ENCODE data around the gene SLC13A1.

Gene SLC13A1

GRCh38 chr7:123170333-123171246 lies 29.2 kb downstream of the SLC13A1 start:
- Histone ChIP-seq H3K4me1 (ENCODE audit: insufficient read depth, low read length) (no peaks in the 10 kb centered on the region), H3K9ac (ENCODE audit: low read depth, low read length) (no peak overlapping the region), H3K36me3 (ENCODE audit: insufficient read depth, low read length) (no peaks in the 10 kb centered on the region), H3K9me3 (ENCODE audit: control insufficient read depth, insufficient read depth, low read length) (no peaks in the 10 kb centered on the region)

GRCh38 chr7:123169065-123169464 lies 30.7 kb downstream of the SLC13A1 start:
- no peaks in the 10 kb centered on the region for H3K4me1 ChIP-seq (ENCODE audit: insufficient read depth, low read length)
- H3K9ac ChIP-seq (ENCODE audit: low read depth, low read length) = no peak overlapping the region
- no peaks in the 10 kb centered on the region for H3K36me3 ChIP-seq (ENCODE audit: insufficient read depth, low read length)

GRCh38 chr7:123157606-123158005 lies 42.2 kb downstream of the SLC13A1 start:
- Histone ChIP-seq H3K9me3 (ENCODE audit: control insufficient read depth, insufficient read depth, low read length) (no peaks in the 10 kb centered on the region), H3K36me3 (ENCODE audit: insufficient read depth, low read length) (no peaks in the 10 kb centered on the region), H3K9ac (ENCODE audit: low read depth, low read length) (no peak overlapping the region), H3K4me1 (ENCODE audit: insufficient read depth, low read length) (no peaks in the 10 kb centered on the region)

More at GRCh38 chr7:123169065-123169464, 30.7 kb downstream of the SLC13A1 start:
- no peaks in the 10 kb centered on the region for H3K9me3 ChIP-seq (ENCODE audit: control insufficient read depth, insufficient read depth, low read length)

DNA sequence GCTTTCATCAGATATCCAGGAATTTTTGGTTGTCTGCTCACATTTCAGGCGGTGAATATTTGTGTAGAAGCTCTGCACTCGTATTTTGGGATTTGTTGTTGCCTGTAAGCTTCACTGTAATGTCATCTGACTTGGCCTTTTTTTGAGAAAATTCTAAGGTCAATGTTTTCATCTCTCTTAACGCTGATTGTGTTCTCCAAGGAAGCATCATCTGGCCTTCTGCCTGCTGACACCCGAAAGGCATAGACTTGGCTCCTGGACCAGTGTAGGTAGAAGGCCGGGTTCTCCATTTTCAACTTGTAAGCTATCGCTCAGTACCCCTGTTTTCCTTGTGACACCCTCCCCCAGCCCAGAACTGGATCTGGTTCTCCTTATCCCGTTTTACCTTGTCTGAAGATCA lies 44.2 kb downstream of the SLC13A1 start:
- Histone ChIP-seq H3K36me3 (ENCODE audit: insufficient read depth, low read length) (no peaks in the 10 kb centered on the region), H3K9me3 (ENCODE audit: control insufficient read depth, insufficient read depth, low read length) (no peaks in the 10 kb centered on the region), H3K9ac (ENCODE audit: low read depth, low read length) (no peak overlapping the region), H3K4me1 (ENCODE audit: insufficient read depth, low read length) (no peaks in the 10 kb centered on the region)

DNA sequence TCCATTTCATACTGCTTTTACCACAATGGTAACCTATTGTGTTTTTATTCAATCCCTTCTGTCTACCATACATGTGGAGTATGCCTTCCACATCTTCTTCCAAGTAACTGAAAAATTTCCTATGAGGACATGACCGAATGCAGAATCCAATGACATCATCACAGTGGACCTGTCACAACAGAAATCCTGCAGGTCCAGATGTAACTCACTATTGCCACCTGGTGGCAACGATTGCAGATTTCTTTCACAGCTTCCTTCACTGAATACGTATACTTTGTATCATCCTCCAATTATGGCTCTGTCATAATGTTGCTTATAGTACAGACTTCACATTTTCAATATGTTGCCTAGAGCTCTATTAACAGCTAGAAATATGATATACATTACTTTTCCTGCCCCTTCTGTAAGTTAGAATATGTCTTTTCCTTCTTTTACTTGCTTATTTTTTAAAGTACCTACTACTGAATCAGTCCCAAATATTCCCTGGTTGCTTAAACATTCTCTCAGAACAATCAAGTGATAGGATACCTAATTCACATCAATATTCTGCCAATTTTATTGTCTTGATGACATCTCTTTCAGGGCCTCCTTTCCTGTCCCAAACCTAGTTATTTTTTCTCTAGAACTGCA lies 45.4 kb downstream of the SLC13A1 start:
- no peak overlapping the region for H3K9ac ChIP-seq (ENCODE audit: low read depth, low read length)
- H3K4me1 ChIP-seq (ENCODE audit: insufficient read depth, low read length) = no peaks in the 10 kb centered on the region
- no peaks in the 10 kb centered on the region for H3K36me3 ChIP-seq (ENCODE audit: insufficient read depth, low read length)
- no peaks in the 10 kb centered on the region for H3K9me3 ChIP-seq (ENCODE audit: control insufficient read depth, insufficient read depth, low read length)

GRCh38 chr7:123151443-123151842 lies 48.3 kb downstream of the SLC13A1 start:
- H3K4me1 ChIP-seq (ENCODE audit: insufficient read depth, low read length) = no peaks in the 10 kb centered on the region
- no peaks in the 10 kb centered on the region for H3K36me3 ChIP-seq (ENCODE audit: insufficient read depth, low read length)
- H3K9ac ChIP-seq (ENCODE audit: low read depth, low read length) = no peak overlapping the region
- H3K9me3 ChIP-seq (ENCODE audit: control insufficient read depth, insufficient read depth, low read length) = no peaks in the 10 kb centered on the region

GRCh38 chr7:123148813-123149212 lies 51.0 kb downstream of the SLC13A1 start:
- Histone ChIP-seq H3K9ac (ENCODE audit: low read depth, low read length) (no peak overlapping the region), H3K36me3 (ENCODE audit: insufficient read depth, low read length) (no peaks in the 10 kb centered on the region), H3K9me3 (ENCODE audit: control insufficient read depth, insufficient read depth, low read length) (no peaks in the 10 kb centered on the region), H3K4me1 (ENCODE audit: insufficient read depth, low read length) (no peaks in the 10 kb centered on the region)

- Histone ChIP-seq H3K9me3 (ENCODE audit: control insufficient read depth, insufficient read depth, low read length) (no peaks in the 10 kb centered on the region), H3K4me1 (ENCODE audit: insufficient read depth, low read length) (no peaks in the 10 kb centered on the region), H3K36me3 (ENCODE audit: insufficient read depth, low read length) (no peaks in the 10 kb centered on the region), H3K9ac (ENCODE audit: low read depth, low read length) (no peak overlapping the region)
Measured at GRCh38 chr7:123143252-123144006, 56.3 kb downstream of the SLC13A1 start.

DNA sequence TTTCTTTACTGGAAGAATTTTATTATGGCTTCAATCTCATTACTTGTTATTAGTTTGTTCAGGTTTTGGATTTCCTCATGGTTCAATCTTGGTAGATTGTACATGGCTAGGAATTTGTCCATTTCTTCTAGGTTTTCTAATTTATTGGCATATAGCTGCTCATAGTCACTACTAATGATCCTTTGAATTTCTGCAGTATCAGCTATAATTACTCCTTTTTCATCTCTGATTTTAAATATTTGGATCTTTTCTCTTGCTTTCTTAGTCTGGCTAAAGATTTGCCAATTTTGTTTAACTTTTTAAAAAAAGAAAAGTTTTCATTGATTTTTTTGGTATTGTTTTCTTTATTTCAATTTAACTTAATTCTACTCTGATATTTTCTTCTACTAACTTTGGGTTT lies 59.2 kb downstream of the SLC13A1 start:
- H3K9me3 ChIP-seq (ENCODE audit: control insufficient read depth, insufficient read depth, low read length) = no peaks in the 10 kb centered on the region
- H3K9ac ChIP-seq (ENCODE audit: low read depth, low read length) = no peak overlapping the region
- H3K4me1 ChIP-seq (ENCODE audit: insufficient read depth, low read length) = no peaks in the 10 kb centered on the region
- no peaks in the 10 kb centered on the region for H3K36me3 ChIP-seq (ENCODE audit: insufficient read depth, low read length)

DNA sequence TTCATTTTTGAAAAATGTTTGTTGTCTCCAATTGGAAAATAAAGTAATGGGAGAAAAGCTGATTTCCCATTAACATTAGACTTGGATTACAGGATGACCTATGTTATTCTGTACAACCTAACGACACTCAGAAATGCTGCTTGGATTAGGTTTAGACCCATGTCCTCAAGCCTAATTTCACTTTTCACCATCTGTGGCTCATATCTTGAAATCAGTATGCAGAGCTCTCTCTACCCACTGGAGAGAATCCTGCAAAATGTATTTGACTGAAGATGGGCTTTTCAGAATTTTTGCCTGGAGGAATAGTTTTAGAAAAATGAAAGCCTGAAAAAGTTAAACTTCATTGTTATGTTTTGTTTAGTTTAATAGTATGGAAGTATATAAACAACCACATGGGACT lies 63.8 kb downstream of the SLC13A1 start:
- Histone ChIP-seq H3K9ac (ENCODE audit: low read depth, low read length) (no peak overlapping the region), H3K9me3 (ENCODE audit: control insufficient read depth, insufficient read depth, low read length) (no peaks in the 10 kb centered on the region), H3K36me3 (ENCODE audit: insufficient read depth, low read length) (no peaks in the 10 kb centered on the region), H3K4me1 (ENCODE audit: insufficient read depth, low read length) (no peaks in the 10 kb centered on the region)

- Histone ChIP-seq H3K9ac (ENCODE audit: low read depth, low read length) (no peak overlapping the region), H3K9me3 (ENCODE audit: control insufficient read depth, insufficient read depth, low read length) (no peaks in the 10 kb centered on the region), H3K4me1 (ENCODE audit: insufficient read depth, low read length) (no peaks in the 10 kb centered on the region), H3K36me3 (ENCODE audit: insufficient read depth, low read length) (no peaks in the 10 kb centered on the region)
Measured at GRCh38 chr7:123133924-123134323, 65.8 kb downstream of the SLC13A1 start.

DNA sequence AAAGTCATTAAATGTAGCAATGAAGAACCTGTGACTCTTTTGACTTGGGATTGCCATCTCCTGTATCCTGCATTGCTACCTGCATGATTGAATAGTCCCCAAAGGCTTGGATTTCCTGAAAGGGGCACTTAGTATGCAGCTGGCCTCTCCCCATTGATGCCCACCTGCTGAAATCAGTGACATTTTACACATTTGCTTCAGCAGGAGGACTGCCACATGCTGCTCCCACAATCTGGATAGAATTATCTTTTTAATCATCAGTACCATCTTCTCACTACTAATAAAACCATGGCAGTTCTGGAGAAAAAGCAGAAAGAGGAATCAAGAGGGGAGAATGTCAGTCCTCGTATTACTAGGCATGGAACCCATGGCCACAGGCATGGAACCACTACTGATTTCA lies 67.8 kb downstream of the SLC13A1 start:
- H3K9me3 ChIP-seq (ENCODE audit: control insufficient read depth, insufficient read depth, low read length) = no peaks in the 10 kb centered on the region
- no peak overlapping the region for H3K9ac ChIP-seq (ENCODE audit: low read depth, low read length)
- no peaks in the 10 kb centered on the region for H3K4me1 ChIP-seq (ENCODE audit: insufficient read depth, low read length)
- H3K36me3 ChIP-seq (ENCODE audit: insufficient read depth, low read length) = no peaks in the 10 kb centered on the region

DNA sequence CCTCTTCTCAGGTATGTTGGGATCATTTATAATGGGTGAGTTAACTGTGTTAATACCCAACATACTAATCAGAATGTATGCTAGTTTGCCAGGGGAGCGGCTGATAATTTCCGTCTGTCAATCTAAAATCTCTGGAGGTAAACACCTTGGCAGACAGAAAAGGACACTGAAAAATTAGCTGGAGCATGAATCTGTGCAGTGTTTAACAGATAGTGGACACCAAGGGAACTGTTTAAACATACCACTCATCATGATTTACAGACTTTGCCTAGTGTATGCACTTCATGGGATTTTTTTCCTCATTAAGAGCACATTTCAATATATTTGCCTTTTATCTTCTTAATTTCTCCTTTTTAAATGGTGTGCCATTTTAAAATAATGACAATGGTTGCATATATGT lies 68.2 kb downstream of the SLC13A1 start:
- Histone ChIP-seq H3K36me3 (ENCODE audit: insufficient read depth, low read length) (no peaks in the 10 kb centered on the region), H3K4me1 (ENCODE audit: insufficient read depth, low read length) (no peaks in the 10 kb centered on the region)

GRCh38 chr7:123131140-123131539 lies 68.6 kb downstream of the SLC13A1 start:
- no peaks in the 10 kb centered on the region for H3K36me3 ChIP-seq (ENCODE audit: insufficient read depth, low read length)
- H3K9ac ChIP-seq (ENCODE audit: low read depth, low read length) = no peak overlapping the region
- no peaks in the 10 kb centered on the region for H3K4me1 ChIP-seq (ENCODE audit: insufficient read depth, low read length)
- no peaks in the 10 kb centered on the region for H3K9me3 ChIP-seq (ENCODE audit: control insufficient read depth, insufficient read depth, low read length)

More for the DNA sequence above, 68.2 kb downstream of the SLC13A1 start:
- Histone ChIP-seq H3K9ac (ENCODE audit: low read depth, low read length) (no peak overlapping the region), H3K9me3 (ENCODE audit: control insufficient read depth, insufficient read depth, low read length) (no peaks in the 10 kb centered on the region)
